Measurements from ENCODE around the gene DBP.
A peak's percentile ranks its signal among the peaks of the same experiment; 100 is the strongest.
"Not testable (repeated sequence)": the region's sequence is repeated elsewhere in the genome, so short reads cannot be mapped to it uniquely, and the experiment has no call there.

The DBP gene, protein sequence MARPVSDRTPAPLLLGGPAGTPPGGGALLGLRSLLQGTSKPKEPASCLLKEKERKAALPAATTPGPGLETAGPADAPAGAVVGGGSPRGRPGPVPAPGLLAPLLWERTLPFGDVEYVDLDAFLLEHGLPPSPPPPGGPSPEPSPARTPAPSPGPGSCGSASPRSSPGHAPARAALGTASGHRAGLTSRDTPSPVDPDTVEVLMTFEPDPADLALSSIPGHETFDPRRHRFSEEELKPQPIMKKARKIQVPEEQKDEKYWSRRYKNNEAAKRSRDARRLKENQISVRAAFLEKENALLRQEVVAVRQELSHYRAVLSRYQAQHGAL

DNA sequence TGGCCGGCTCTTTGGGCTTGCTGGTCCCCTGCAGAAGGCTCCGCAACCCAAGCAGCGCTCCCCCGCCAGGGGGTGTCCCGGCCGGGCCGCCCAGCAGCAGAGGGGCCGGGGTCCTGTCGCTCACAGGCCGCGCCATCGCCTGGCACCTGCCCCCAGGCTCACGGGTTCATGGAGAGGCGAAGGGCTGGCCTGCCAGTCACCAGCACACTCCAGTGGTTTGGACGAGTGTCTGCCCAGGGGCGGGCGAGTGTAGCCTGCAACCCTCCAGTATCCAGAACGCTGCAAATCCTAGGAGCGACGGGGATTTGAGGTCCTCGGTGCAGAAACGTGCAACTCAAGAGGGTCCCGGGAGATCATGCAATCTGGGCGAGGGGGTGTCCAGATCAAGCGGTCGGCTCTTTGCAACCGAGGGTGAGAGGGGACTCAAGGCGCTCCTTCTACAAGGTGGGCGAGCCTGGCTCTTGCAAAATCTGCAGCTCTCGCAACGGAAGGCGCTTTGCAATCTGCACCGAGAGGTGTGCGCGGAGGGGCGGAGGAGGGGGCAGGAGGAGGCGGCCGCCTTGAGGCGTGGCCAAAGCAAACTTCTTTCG is at the start of gene DBP:
Gene DBP, minus strand, starts transcription at position 521 of the 590 bp plus-strand sequence. Its CDS starts 385 bp downstream, at position 136.
- DNase-seq (ENCODE audit: low read depth in 2 of 2): no peak

DNA sequence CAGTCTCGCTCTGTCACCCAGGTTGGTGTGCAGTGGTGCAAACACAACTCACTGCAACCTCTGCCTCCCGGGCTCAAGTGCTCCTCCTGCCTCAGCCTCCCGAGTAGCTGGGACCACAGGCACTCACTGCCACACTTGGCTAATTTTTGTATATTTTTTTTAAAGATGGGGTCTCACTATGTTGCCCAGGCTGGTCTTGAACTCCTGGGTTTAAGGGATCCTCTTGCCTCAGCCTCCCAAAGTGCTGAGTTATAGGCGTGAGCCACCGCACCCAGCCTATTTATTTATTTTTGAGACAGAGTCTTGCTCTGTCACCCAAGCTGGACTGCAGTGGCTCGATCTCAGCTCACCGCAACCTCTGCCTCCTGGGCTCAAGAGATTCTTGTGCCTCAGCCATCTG is 49.5 kb upstream of the DBP start:
- DNase-seq (ENCODE audit: low read depth in 2 of 2): not testable (repeated sequence)

DNA sequence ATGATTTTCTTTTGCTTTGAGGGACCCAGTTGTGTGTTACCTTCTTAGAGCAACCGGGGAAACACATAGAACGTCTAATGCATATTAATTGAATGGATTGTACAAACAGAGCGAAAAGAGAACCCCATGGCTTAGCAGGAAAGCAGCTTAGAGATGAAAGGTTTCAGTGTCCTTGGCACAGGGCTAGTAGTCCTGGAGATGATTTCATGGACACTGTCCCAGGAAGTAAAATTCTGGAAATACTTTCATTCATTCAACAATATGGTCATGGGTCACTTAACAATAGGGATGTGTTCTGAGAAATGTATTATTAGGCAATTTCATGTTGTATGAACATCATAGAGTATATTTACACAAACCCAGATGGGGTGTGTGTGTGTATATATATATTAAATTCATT is 48.9 kb upstream of the DBP start:
- no peak for DNase-seq (ENCODE audit: low read depth in 2 of 2)

DNA sequence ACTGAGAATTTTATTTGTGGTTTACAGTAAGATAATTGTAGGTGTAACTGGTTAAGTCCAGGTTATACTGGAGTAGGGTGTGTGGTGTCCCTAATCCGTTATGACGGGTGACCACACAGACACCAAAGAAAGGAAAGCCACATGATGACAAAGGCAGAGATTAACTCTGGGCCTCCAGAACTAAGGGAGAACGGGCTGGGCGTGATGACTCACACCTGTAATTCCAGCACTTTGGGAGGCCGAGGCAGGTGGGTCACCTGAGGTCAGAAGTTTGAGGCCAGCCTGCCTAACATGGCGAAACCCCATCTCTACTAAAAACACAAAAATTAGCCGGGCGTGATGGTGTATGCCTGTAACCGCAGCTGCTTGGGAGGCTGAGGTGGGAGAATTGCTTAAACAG is 48.4 kb upstream of the DBP start:
- DNase-seq (ENCODE audit: low read depth in 2 of 2): no peak

DNA sequence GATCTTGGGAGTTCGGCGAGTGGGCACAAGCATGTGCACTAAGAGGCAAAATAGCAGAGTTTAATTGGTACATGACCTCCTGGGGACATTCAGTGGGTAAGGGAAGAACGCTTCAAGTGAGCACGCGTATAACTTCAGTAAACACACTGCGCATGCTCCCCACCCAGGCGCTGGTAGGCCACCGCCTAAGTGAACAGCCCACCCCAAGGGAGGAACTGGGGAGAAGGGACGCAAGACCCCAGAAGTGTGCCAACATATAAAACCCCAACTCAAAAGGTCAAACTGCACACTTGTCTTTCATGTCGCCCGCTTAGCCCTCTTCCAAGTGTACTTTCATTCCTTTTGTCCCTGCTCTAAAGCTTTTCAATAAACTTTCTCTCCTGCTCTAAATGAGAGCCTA is 46.2 kb upstream of the DBP start:
- DNase-seq (ENCODE audit: low read depth in 2 of 2): peak in 1 of 2 donors; percentile 5

DNA sequence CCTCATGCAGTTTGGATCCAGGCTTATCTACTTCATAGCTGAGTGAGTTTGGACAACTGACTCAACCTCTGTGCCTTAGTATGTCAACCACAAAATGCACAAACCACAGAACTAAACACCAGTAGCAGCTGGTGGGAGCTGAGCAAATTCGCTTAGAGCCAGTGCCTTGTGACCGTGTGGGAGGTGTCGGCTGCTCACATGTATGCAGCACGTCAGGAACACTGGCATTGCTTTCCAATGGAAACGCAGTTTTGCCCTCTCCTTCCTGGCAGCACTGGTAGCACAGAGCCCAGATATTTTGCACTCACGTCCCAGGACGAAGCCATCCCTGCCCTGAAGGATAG is 43.9 kb upstream of the DBP start:
- no peak for DNase-seq (ENCODE audit: low read depth in 2 of 2)

DNA sequence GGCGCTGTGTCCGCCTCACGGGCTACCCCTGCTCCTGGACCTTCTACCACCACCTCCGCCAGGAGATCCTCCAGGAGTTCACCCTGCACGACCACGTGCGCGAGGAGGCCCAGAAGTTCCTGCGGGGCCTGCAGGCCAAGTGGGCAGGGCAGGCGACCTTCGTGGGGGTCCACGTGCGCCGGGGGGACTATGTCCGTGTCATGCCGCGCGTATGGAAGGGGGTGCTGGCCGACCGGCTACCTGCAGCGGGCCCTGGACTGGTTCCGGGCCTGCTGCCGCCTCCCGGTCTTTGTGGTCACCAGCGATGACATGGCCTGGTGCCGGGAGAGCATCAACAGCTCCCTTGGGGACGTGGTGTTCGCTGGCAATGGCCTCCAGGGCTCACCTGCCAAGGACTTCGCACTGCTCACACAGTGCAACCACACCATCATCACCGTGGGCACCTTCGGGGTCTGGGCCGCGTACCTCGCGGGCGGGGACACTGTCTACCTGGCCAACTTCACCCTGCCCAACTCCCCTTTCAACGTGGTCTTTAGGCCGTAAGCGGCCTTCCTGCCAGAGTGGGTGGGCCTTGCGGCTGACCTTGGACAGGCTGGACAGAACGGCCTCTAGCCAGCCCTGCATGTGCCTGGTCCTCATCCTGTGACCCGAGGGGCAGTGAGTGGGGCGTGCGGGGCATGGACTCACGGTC is 43.4 kb upstream of the DBP start:
- DNase-seq (ENCODE audit: low read depth in 2 of 2): no peak

DNA sequence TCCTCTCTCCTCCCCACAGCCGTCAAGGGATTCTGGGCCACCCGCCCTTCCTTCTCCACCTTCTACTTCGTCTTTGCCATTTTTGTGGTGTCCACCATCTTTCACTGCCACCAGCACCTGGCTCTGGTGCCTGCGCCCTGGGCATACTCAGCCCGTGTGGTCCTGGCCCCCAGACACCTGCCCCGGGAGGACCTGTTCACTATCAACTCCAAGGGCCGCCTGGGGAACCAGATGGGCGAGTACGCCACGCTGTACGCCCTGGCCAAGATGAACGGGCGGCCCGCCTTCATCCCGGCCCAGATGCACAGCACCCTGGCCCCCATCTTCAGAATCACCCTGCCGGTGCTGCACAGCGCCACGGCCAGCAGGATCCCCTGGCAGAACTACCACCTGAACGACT is 42.8 kb upstream of the DBP start:
- DNase-seq (ENCODE audit: low read depth in 2 of 2): not testable (repeated sequence)

DNA sequence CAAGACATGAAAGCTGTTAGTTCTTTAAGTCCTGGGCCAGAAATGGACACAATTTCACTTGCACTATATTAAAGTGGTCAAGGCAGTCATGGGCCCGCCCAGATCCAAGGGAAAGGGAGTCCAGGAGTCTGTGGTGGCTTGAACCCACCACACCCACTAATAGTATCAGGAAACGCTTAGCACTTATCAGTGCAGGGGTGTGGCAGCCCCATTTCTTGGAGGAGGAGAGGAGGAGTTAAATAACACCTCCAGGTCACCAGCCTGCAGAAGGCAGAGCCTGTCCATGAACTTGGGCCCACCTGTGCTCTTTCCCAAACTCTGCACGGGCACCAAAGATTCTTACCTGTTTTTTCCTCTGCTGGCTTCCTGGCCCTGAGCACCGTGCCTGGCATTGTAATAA is 41.0 kb upstream of the DBP start:
- no peak for DNase-seq (ENCODE audit: low read depth in 2 of 2)

DNA sequence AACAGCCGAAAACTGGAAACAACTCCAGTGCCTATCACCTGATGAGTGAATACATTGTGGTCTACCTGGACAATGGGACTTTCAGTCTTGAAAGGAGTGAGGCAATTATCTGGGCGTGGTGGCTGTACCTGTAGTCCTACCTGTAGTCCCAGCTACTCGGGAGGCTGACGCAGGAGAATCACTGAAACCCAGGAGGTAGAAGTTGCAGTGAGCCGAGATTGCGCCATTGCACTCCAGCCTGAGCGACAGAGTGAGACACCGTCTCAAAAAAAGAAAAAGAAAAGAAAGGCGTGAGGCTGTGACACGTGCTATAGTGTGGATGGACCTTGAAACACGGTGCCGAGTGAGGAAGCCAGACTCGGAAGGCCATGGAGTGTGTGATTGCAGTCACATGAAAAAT is 39.7 kb upstream of the DBP start:
- no peak for DNase-seq (ENCODE audit: low read depth in 2 of 2)

DNA sequence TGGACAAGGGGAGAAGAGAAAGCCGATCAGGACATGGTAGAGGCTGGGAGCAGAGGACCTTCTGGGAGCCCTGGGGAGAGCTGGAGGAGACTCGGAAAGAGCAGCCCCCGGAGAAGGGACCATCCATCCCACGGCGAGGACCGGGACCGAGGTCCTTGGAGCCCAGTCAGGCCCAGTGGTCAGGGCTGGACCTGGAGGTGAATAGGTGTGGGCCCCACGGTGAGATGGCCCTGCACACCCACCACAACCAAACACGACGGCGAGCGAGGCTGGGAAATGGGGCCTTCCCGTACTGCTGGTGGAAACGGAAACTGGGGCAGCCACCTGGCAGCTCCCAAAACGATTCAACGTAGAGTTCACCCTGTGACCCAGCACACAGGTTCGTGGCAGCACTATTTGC is 39.3 kb upstream of the DBP start:
- DNase-seq (ENCODE audit: low read depth in 2 of 2): no peak

DNA sequence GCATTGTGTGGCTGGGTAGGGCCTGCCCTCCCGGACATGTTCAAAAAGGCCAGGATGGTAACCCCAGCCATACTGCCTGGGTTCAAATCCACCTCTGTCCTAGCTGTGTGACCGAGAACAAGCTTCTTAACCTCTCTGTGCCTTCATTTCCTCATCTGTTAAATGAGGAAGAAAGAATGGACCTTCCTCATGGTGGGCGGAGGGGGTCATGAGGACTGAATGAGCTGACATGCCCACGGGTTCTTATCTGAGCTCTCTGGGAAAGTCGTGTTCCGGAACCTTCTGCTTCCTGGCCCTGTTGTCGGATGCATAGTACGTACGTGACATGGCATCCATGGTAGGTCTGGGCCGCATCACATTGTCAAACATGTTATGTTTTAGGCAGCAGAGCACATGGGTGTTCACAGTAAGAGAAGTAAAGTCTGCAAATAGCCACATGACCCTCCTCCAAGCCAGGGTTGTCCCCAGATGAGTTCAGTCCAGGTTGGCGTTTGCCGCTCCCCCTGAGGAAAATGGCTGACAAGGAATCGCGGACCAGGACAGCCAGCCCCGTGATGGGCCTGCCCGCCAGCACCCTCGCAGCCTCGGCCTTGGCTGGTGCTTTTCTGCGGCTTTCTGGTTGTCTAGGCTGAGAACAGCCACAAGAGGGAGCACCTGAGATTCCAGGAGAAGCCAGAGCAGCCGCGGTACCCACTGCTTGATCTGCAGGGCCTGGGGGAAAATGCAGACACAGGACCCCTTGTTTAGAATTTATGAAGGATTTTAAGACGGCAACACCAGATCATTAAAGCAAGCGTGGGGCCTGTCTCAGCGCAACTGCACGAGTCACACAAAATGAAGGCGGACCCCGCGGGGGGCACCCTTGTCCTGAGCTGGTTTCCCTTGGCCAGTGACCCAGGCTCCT is 38.0 kb upstream of the DBP start:
- peak; percentile 32 to 50 for DNase-seq (ENCODE audit: low read depth in 2 of 2)

DNA sequence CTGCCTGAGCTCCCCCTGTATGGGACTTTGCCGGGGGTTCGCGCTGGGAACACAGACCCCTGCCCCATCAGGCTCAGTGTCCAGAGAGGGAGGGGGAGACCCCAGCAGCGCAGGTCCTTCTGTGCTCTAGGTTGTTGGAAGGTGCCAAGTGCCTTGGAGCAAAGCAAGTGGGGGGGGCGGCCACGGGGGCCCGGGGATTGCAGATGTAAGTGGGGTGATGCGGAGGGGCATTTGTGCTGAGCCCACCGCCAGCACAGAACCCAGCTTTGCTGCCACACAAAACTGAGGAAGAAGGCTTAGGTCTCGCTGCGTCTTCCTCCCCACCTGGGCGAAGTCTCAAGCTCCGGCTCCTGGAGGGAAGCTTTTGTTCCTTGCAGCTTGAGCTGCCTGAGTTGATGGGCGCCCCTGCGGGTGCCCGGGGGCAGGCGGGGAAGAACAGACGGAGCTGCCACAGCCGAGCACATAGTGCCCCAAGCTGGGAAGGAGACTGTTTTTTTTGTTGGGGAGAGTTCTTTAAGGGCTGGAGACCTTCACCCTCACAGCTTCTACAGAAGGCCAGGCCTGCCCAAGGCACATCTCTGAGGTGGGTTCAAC is 37.1 kb upstream of the DBP start:
- DNase-seq (ENCODE audit: low read depth in 2 of 2): no peak

DNA sequence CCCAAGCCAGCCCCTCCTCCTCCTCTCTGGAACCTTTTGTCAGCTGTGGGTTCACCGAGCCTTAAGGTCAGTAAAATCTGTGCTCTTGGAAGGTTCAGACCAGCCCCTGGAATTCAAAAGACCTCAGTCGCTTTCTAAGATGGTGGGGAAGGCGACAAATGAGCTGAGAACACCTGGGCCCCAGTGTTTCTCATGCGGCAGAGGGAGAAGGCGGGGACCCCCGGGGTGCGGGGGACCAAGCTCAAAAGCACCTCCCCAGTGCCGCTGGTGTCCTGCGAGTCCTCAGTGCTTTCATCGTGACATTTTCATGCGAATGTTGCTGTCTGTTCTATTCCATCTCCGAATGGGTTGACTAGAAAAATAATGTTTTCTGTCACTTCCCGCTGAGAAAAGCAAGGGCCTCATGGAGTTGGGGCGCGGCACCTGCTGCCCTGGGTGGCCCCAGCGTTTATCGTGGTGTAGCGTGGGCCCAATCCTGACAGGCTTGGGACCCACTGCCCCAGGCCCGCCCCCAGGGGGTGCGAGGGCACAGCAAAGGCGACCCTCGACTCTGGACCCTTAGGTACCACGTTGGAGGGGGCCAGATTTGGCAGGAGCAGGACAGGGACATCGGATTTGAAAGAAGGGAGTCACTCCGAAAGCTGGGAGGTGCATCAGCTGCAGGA is 36.4 kb upstream of the DBP start:
- no peak for DNase-seq (ENCODE audit: low read depth in 2 of 2)

DNA sequence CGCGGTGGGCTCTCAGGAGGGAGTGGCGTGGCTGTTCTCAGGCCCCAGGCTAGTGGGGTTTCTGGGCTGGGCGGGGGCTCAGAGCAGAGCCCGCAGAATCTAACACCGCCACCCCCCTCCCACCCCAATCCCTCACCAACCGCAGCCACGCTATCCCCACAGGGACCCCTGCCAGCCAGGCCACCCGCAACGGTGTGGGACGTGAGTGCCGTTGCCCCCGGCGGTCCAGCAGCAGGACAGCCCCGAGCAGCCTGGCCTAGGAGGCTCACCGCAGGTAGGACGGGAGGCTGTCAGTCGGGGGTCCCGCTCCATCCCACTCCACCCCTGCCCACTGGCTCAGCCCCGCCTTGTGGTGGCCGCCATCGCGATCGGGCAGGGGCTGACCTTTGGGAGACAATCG is 35.8 kb upstream of the DBP start, which contains the start of gene NTN5:
Gene NTN5, minus strand, starts transcription at position 24 of the 400 bp plus-strand sequence. CDS start 2,031 bp downstream, outside the sequence.
- DNase-seq (ENCODE audit: low read depth in 2 of 2): no peak

DNA sequence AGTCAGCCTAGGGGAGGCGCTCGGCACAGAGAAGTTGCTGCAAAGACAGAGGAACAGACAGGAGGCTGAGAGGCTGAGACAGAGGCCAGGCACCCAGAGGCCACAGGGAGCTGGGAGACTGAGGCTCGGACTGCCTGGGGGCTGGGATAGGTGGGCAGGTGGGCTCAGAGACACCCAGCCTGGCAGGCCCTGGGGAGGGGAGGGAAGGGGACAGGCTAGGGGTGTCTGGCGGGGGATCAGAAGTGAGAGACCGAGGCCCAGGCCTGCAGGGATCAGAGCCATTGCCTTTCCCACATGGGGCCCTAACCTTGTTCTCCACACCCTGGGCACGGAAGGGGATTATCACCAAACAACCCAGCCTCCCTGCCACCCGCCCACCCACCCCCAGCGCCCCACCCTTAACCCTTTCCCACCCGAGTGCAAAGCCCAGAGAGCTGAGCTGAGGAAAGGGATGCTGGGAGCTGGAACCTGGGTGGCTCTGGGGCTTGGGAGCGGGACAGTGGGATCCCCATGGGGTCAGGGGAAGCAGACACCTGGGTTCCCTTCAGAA is 34.3 kb upstream of the DBP start:
- no peak for DNase-seq (ENCODE audit: low read depth in 2 of 2)

DNA sequence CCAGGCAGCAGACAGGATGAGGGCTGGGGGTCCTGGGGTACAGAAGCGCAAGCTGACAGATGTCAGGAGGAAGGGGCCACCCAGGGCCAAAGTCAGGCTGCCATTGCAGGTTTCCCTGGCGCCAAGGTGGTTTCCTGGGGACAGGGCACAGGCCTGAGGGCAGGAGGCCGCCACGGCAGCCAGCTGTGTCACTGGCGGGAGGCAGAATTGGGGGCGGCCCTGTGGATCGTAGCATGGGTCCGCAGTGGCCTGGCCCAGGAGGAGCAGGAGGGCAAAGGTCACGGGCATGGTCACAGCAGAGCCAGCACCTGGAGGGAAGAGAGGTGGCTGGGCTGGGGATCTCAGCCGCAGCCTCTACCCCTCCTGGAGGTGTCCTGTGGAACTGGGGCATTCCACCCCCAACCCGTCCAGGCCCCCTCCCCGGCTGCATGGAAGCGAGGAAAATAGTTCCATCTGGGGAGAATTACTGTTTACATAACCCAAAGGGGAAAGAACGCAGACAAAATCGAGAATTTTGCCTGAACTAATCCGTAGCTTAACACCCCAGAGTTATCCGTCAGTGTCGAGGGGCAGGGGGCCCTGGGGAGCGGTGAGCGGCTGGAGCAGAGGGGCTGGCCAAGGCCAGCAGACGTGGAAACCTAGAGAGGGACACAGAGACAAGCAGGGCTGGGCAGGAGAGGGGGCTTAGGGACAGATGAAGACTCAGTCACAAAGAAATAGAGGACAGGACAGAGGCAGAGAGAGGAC is 33.7 kb upstream of the DBP start:
- DNase-seq (ENCODE audit: low read depth in 2 of 2): no peak

DNA sequence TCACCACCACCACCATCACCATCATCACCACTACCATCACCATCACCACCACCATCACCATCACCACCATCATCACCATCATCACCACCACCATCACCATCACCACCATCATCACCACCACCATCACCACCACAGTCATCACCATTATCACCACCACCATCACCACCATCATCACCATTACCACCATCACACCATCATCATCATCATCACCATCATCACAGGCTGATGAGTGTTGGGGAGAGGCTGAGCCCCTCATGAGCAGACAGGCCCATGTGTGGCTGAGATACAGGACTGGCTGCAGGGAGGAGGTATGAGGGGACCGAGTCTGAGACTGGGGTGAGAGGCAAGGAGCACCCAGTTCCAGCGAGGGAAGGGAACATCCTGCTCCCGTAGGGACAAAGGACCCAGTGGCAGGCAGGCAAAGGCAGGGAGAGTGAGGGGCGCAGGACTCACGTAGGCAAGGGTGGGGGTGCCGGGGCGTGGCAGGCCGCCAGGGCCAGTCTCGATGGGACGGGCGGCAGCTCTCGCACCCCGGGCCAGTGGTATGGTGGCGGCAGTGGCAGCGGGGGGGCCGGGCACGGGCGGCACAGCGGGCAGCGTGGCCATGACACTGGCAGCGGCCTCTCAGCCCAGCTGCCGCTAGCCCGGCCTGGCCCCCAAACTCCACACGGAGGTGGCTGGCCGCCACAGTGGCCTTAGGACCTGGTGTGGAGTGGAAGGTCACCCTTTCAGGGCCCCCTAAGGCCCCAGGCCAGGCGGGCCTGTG is 32.9 kb upstream of the DBP start:
- DNase-seq (ENCODE audit: low read depth in 2 of 2): no peak

DNA sequence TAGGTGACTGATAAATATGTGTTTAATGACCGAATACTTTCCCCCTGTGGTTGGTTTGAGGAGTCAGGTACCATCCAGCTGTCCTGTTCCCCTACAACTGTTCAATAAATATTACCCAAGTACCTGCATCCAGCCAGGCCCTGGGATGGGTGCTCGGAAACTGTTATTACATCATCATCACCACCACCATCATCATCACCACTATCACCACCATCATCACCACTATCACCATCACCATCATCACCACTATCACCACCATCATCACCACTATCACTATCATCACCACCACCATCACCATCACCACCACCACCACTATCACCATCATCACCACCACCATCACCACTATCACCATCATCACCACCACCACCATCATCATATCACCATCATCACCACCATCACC is 31.6 kb upstream of the DBP start:
- DNase-seq (ENCODE audit: low read depth in 2 of 2): no peak
